ENCODE data around the gene WDFY4.

The WDFY4 gene

GRCh38 chr10:48924988-48925387, 240.3 kb downstream of the WDFY4 start:
- peak; percentile 4 for DNase-seq

- DNase-seq, result no peak
These were observed 241.6 kb downstream of the WDFY4 start for GRCh38 chr10:48926255-48926654.

- no peak for DNase-seq
These were observed 242.3 kb downstream of the WDFY4 start for GRCh38 chr10:48926764-48927540.

- DNase-seq, result no peak
These were observed 244.8 kb downstream of the WDFY4 start for GRCh38 chr10:48929413-48929990.

GRCh38 chr10:48931188-48931587, 246.5 kb downstream of the WDFY4 start:
- DNase-seq, result peak; percentile 69

GRCh38 chr10:48932831-48933664, 248.4 kb downstream of the WDFY4 start:
- DNase-seq, result no peak

- no peak for DNase-seq
These were observed 250.2 kb downstream of the WDFY4 start for GRCh38 chr10:48934672-48935501.

- no peak for DNase-seq
These were observed 250.9 kb downstream of the WDFY4 start for GRCh38 chr10:48935577-48935976.

GRCh38 chr10:48937796-48938195, 253.1 kb downstream of the WDFY4 start:
- DNase-seq, result no peak

- DNase-seq, result no peak
These were observed 253.6 kb downstream of the WDFY4 start for GRCh38 chr10:48938281-48938680.

- no peak for DNase-seq
These were observed 254.4 kb downstream of the WDFY4 start for GRCh38 chr10:48938990-48939536.

GRCh38 chr10:48939790-48940325, 255.2 kb downstream of the WDFY4 start, which contains the start of gene LRRC18:
LRRC18 (minus strand) TSS chr10:48939840; CDS start chr10:48914155, 25,685 bp downstream.
- no peak for DNase-seq

- DNase-seq, result no peak
These were observed 255.7 kb downstream of the WDFY4 start for GRCh38 chr10:48940372-48940771.

- no peak for DNase-seq
These were observed 256.3 kb downstream of the WDFY4 start for GRCh38 chr10:48940958-48941357.

GRCh38 chr10:48941427-48942075, 256.9 kb downstream of the WDFY4 start:
- DNase-seq, result no peak

- no peak for DNase-seq
These were observed 258.4 kb downstream of the WDFY4 start for GRCh38 chr10:48943096-48943495.

- no peak for DNase-seq
These were observed 259.5 kb downstream of the WDFY4 start for GRCh38 chr10:48944171-48944570.

- DNase-seq, result peak; percentile 41
These were observed 260.9 kb downstream of the WDFY4 start for GRCh38 chr10:48945441-48946130.

GRCh38 chr10:48946332-48946731, 261.7 kb downstream of the WDFY4 start:
- DNase-seq, result no peak

- DNase-seq, result no peak
These were observed 262.3 kb downstream of the WDFY4 start for GRCh38 chr10:48946891-48947500.

Measured in MV-4-11 (cell line).